BJ (cell line): ENCODE measurements around the gene RAD51B. TPM values are rescaled to one million over a fixed set of nuclear protein-coding genes. Genes with fewer than 3 reads are reported as not detected.

ENCODE experiments used
- CTCF ChIA-PET: fragments of 350-600 bp; formaldehyde crosslinking; extraction: SDS; loops from one replicate; lab custom pipeline; 2021; ENCODE audit warnings: antibody characterized with exemption, inconsistent platforms; lab: Yijun Ruan, JAX
- POLR2A ChIA-PET: fragments of 300-600 bp; sonication (Branson Sonifier 250); formaldehyde crosslinking; extraction: SDS; loops from one replicate; lab custom pipeline; 2021; ENCODE audit warnings: antibody characterized with exemption; lab: Charles Lee
- DNase-seq: peaks from one replicate; pipeline ENCODE4 v3.0.0-alpha.2; 2011; ENCODE audit warnings: low read depth
- H3K27me3 ChIP-seq: 2 replicates; pipeline ENCODE4 v1.6.0; 2011; ENCODE audit warnings: low read length; ENCODE audit not compliant: control insufficient read depth, insufficient read depth
- H3K36me3 ChIP-seq: 2 replicates; pipeline ENCODE4 v1.5.1; 2011; ENCODE audit warnings: low read length; ENCODE audit not compliant: control insufficient read depth, insufficient read depth
- H3K4me3 ChIP-seq: 2 replicates; pipeline ENCODE4 v1.5.1; 2011; ENCODE audit warnings: low read depth, mild to moderate bottlenecking, control low read depth, low read length
- CTCF ChIP-seq: IDR thresholded peaks from 2 replicates; pipeline ENCODE4 v1.5.1; 2011; ENCODE audit warnings: low read depth, mild to moderate bottlenecking, control low read depth, inconsistent platforms, low read length, moderate library complexity; ENCODE audit not compliant: insufficient read depth
- polyA plus RNA-seq: library from polyadenylated mRNA; depleted of rRNA; stranded (reverse); fragments of >200 nt; gene quantifications from 2 replicates; pipeline ENCODE4 v1.2.3, GENCODE V29; 2011

Gene RAD51B
- polyA plus RNA-seq, 1 experiment: 5.6 TPM

- no peaks in the 10 kb centered on the region for H3K36me3 ChIP-seq
- no peak overlapping the region for H3K4me3 ChIP-seq
- H3K27me3 ChIP-seq: no peaks in the 10 kb centered on the region
- ChIA-PET POLR2A (no interaction called here), CTCF (interaction anchor here (0.6 to 1.0 kb wide), 2 partner anchors 11 to 44 kb away, joined by 3 to 5 read pairs; no protein-coding TSS in a partner anchor)
- no peak for DNase-seq
- TF ChIP-seq CTCF: no peak
Observed at GRCh38 chr14:68709007-68709406, 889.4 kb downstream of the RAD51B start.

GRCh38 chr14:68710776-68711175, 891.2 kb downstream of the RAD51B start:
- ChIA-PET CTCF (interaction anchor here (0.7 to 1.7 kb wide), 2 partner anchors 22 to 52 kb away, joined by 3 read pairs; no protein-coding TSS in a partner anchor), POLR2A (no interaction called here)
- H3K36me3 ChIP-seq: no peaks in the 10 kb centered on the region
- no peak for DNase-seq
- H3K4me3 ChIP-seq: no peak overlapping the region
- H3K27me3 ChIP-seq: no peaks in the 10 kb centered on the region
- no peak for TF ChIP-seq CTCF

- CTCF ChIA-PET: interaction anchor here (0.7 to 1.7 kb wide), 2 partner anchors 21 to 51 kb away, joined by 3 read pairs; no protein-coding TSS in a partner anchor
- no peak for TF ChIP-seq CTCF
Observed at GRCh38 chr14:68711561-68712309, 892.2 kb downstream of the RAD51B start.

GRCh38 chr14:68712703-68713370, 893.3 kb downstream of the RAD51B start:
- DNase-seq: no peak
- ChIA-PET CTCF (no interaction called here), POLR2A (no interaction called here)
- H3K27me3 ChIP-seq: no peaks in the 10 kb centered on the region
- H3K36me3 ChIP-seq: no peaks in the 10 kb centered on the region
- H3K4me3 ChIP-seq: no peak overlapping the region
- TF ChIP-seq CTCF: no peak

More at GRCh38 chr14:68711561-68712309, 892.2 kb downstream of the RAD51B start:
- DNase-seq: no peak
- no peak overlapping the region for H3K4me3 ChIP-seq
- H3K27me3 ChIP-seq: no peaks in the 10 kb centered on the region
- POLR2A ChIA-PET: no interaction called here
- H3K36me3 ChIP-seq: no peaks in the 10 kb centered on the region

GRCh38 chr14:68713782-68714181, 894.2 kb downstream of the RAD51B start:
- DNase-seq: no peak
- POLR2A ChIA-PET: no interaction called here
- TF ChIP-seq CTCF: no peak
- no peaks in the 10 kb centered on the region for H3K27me3 ChIP-seq
- H3K36me3 ChIP-seq: no peaks in the 10 kb centered on the region
- no peak overlapping the region for H3K4me3 ChIP-seq
- CTCF ChIA-PET: interaction anchor here (1.4 to 1.5 kb wide), 2 partner anchors 10 to 61 kb away, joined by 4 read pairs; no protein-coding TSS in a partner anchor
